ENCODE measurements around the gene MCF2L2.

GRCh38 chr3:183329543-183329942 lies 98.9 kb downstream of the MCF2L2 start:
- TF ChIP-seq, protein P1, sequence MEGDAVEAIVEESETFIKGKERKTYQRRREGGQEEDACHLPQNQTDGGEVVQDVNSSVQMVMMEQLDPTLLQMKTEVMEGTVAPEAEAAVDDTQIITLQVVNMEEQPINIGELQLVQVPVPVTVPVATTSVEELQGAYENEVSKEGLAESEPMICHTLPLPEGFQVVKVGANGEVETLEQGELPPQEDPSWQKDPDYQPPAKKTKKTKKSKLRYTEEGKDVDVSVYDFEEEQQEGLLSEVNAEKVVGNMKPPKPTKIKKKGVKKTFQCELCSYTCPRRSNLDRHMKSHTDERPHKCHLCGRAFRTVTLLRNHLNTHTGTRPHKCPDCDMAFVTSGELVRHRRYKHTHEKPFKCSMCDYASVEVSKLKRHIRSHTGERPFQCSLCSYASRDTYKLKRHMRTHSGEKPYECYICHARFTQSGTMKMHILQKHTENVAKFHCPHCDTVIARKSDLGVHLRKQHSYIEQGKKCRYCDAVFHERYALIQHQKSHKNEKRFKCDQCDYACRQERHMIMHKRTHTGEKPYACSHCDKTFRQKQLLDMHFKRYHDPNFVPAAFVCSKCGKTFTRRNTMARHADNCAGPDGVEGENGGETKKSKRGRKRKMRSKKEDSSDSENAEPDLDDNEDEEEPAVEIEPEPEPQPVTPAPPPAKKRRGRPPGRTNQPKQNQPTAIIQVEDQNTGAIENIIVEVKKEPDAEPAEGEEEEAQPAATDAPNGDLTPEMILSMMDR (IDR thresholded peaks at IDR 0.05 in 8 of 11, conservative IDR thresholded peaks at IDR 0.05 in 3 of 11) = no peak
- TF ChIP-seq POLR2A (IDR thresholded peaks at IDR 0.05) = no peak

Measured in spleen (tissue), 7 donors.